ENCODE measurements around the gene ZNF79. TPM values are rescaled to one million over a fixed set of nuclear protein-coding genes. Genes with fewer than 3 reads are reported as not detected.
A peak's percentile ranks its signal among the peaks of the same experiment; 100 is the strongest.

Gene ZNF79
- total and polyA plus RNA-seq, 9 of the 15 experiments (the other 6 are each of a cell fraction or from before 2014, with no cell fraction given): 0.62 to 7.0 (median 4.1) TPM

GRCh38 chr9:127424676-127424999, 456 bp downstream of the ZNF79 start (continued):
- TF ChIP-seq PREB (CRISPR knock-in tag; IDR thresholded peaks at IDR 0.05) (no peak), SAP30 (IDR thresholded peaks at IDR 0.05; ENCODE audit: borderline replicate concordance, insufficient read depth, low read depth, low read length, poor library complexity, severe bottlenecking) (peak; percentile 7), E2F6 (IDR thresholded peaks at IDR 0.05; ENCODE audit: borderline replicate concordance in 1 of 2, extremely low read depth in 1 of 2, insufficient read depth in 1 of 2, insufficient read length in 1 of 2, low read depth in 1 of 2, low read length in 1 of 2, poor library complexity in 1 of 2, severe bottlenecking in 1 of 2) (no peak), THAP12 (CRISPR knock-in tag; IDR thresholded peaks at IDR 0.05) (no peak), ZNF830 (CRISPR knock-in tag; IDR thresholded peaks at IDR 0.05) (no peak), CEBPB (tag; IDR thresholded peaks at IDR 0.05) (no peak), CHCHD3 (CRISPR knock-in tag; IDR thresholded peaks at IDR 0.05) (no peak), BACH1 (tag; IDR thresholded peaks at IDR 0.05) (no peak)
